Natural killer cell treated with Interleukin-12 subunit alpha and Interleukin-12 subunit beta and Interleukin-15 and Interleukin-18, amount 100 ng/mL, for 72 hours (primary cell): ENCODE results near the gene TUFM. TPM values are rescaled to one million over a fixed set of nuclear protein-coding genes. Genes with fewer than 3 reads are reported as not detected.
A peak's percentile ranks its signal among the peaks of the same experiment; 100 is the strongest.
"Not testable (repeated sequence)": the region's sequence is repeated elsewhere in the genome, so short reads cannot be mapped to it uniquely, and the experiment has no call there.

ENCODE experiments used
- ATAC-seq, 2 donors: fragments of 150-1000 bp; cut with Tn5 transposase in 1 of 2; sonication (Bioruptor Pico), chemical (Tn5 transposase) in 1 of 2; 2 replicates each; pipeline ENCODE4 v1.10.0; 2021
- DNase-seq: peaks from one replicate; pipeline ENCODE4 v3.0.0; 2022; ENCODE audit warnings: low spot score
- H3K27ac Mint-ChIP-seq, 2 donors: 1 replicate in 1 of 2; 2 replicates in 1 of 2; pipeline ENCODE4 v1.8.0; 2022; ENCODE audit warnings: mixed read lengths in 2 of 2, mild to moderate bottlenecking in 1 of 2, moderate library complexity in 1 of 2
- H3K27me3 Mint-ChIP-seq, 2 donors: 1 replicate in 1 of 2; 2 replicates in 1 of 2; pipeline ENCODE4 v1.8.0; 2022; ENCODE audit warnings: mixed read lengths in 2 of 2
- H3K36me3 Mint-ChIP-seq: one replicate; pipeline ENCODE4 v1.8.0; 2022; ENCODE audit warnings: mixed read lengths
- H3K4me1 Mint-ChIP-seq, 2 donors: 1 replicate in 1 of 2; 2 replicates in 1 of 2; pipeline ENCODE4 v1.8.0; 2022; ENCODE audit warnings: low read depth in 2 of 2, mixed read lengths in 2 of 2, mild to moderate bottlenecking in 1 of 2
- H3K4me3 Mint-ChIP-seq: one replicate; pipeline ENCODE4 v1.8.0; 2022; ENCODE audit warnings: mixed read lengths
- H3K9me3 Mint-ChIP-seq: 2 replicates; pipeline ENCODE4 v1.8.0; 2022; ENCODE audit warnings: mixed read lengths
- total RNA-seq, 2 donors: library from RNA; stranded (reverse); gene quantifications; one replicate each; pipeline ENCODE4 v1.2.3, GENCODE V29; 2022

Gene TUFM
- total RNA-seq = 100 to 1,000 TPM; 183 to 358 TPM

GRCh38 chr16:28846080-28846932, at the start of gene TUFM:
TSS of gene TUFM (minus strand) at chr16:28846348. CDS start at chr16:28846269, 79 bp downstream.
- Mint-ChIP-seq H3K4me1 (peaks cover 29 to 35% of the 10 kb centered on the region in 2 donors), H3K9me3 (no peaks in the 10 kb centered on the region), H3K4me3 (peak within 1 kb of the TSS; percentile 97), H3K36me3 (peaks cover 9% of the 10 kb centered on the region), H3K27me3 (no peaks in the 10 kb centered on the region), H3K27ac (peak within 1 kb of the TSS; percentile 98 to 99)
- ATAC-seq = peak; percentile 97 to 98
- peak; percentile 99 for DNase-seq

- H3K36me3 Mint-ChIP-seq = no peaks in the 10 kb centered on the region
- no peak overlapping the region for H3K27ac Mint-ChIP-seq
- peaks cover 15 to 17% of the 10 kb centered on the region in 2 donors for H3K4me1 Mint-ChIP-seq
- H3K27me3 Mint-ChIP-seq = no peaks in the 10 kb centered on the region
- H3K4me3 Mint-ChIP-seq = no peak overlapping the region
- DNase-seq = no peak
- no peak for ATAC-seq
- no peaks in the 10 kb centered on the region for H3K9me3 Mint-ChIP-seq
Observed at GRCh38 chr16:28895609-28896008, 49.5 kb upstream of the TUFM start.

GRCh38 chr16:28893291-28893690, 47.1 kb upstream of the TUFM start:
- H3K4me3 Mint-ChIP-seq = no peak overlapping the region
- ATAC-seq (no peak), DNase-seq (no peak)
- no peaks in the 10 kb centered on the region for H3K9me3 Mint-ChIP-seq
- peak overlapping the region; percentile 71 to 83 for H3K27ac Mint-ChIP-seq
- H3K4me1 Mint-ChIP-seq = peaks cover 15 to 17% of the 10 kb centered on the region in 2 donors
- no peaks in the 10 kb centered on the region for H3K27me3 Mint-ChIP-seq
- H3K36me3 Mint-ChIP-seq = no peaks in the 10 kb centered on the region

DNA sequence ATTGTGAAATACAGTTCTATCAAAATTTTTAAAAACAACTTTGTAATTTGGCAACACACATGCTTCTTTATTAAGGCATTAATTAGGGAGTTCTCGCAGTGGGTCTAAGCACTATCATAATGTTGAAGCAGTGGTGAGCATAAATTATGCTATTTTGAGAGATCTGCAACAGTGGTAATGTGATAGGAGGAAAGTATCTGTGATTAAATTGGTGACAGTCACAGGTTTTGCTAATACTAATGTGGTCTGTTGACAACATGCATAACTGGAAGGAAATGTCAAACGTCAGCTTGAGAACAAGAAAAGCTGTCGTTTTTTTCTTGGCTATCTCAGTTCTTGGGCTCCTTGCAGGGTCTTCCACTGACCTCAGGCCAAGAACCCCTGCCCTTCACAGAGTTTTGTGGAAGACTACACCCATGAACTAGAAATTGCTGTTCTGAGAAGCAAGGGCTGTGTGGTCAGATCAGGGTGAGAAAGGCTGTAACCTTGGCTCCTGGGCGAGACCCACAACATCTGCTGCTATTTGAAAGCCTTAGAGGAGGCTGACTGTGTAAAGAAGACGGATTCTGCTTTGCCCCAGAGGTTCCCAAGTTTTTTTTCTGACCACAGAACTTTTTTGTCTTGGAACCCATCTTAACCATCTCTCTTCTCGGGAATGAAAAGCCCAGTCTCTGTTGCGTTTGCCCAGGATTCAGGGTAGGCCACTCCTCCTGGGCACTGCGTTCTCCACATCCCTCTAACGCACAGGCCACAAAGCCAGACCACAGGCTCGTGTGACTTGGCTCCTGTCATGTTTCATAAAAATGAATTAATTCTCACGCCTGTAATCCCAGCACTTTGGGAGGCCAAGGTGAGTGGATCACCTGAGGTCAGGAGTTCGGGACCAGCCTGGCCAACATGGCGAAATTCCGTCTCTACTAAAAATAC, 46.1 kb upstream of the TUFM start:
- peak; percentile 58 to 65 for ATAC-seq
- H3K27me3 Mint-ChIP-seq = no peaks in the 10 kb centered on the region
- peaks cover 15 to 17% of the 10 kb centered on the region in 2 donors for H3K4me1 Mint-ChIP-seq
- no peaks in the 10 kb centered on the region for H3K9me3 Mint-ChIP-seq
- H3K4me3 Mint-ChIP-seq = peak overlapping the region; percentile 34
- H3K27ac Mint-ChIP-seq = peak overlapping the region; percentile 71 to 83
- DNase-seq = no peak
- no peaks in the 10 kb centered on the region for H3K36me3 Mint-ChIP-seq

- not testable (repeated sequence) for H3K9me3 Mint-ChIP-seq, H3K27ac Mint-ChIP-seq, H3K4me3 Mint-ChIP-seq, DNase-seq, ATAC-seq, H3K27me3 Mint-ChIP-seq, H3K36me3 Mint-ChIP-seq
- peaks cover 15 to 17% of the 10 kb centered on the region in 2 donors for H3K4me1 Mint-ChIP-seq
Observed at GRCh38 chr16:28890355-28890754, 44.2 kb upstream of the TUFM start.

GRCh38 chr16:28886945-28887344, 40.8 kb upstream of the TUFM start:
- Mint-ChIP-seq H3K4me1 (peaks cover 2 to 3% of the 10 kb centered on the region in 2 donors), H3K27ac (no peak overlapping the region), H3K9me3 (no peaks in the 10 kb centered on the region), H3K4me3 (no peak overlapping the region), H3K27me3 (no peaks in the 10 kb centered on the region), H3K36me3 (no peaks in the 10 kb centered on the region)
- DNase-seq = no peak
- no peak for ATAC-seq

DNA sequence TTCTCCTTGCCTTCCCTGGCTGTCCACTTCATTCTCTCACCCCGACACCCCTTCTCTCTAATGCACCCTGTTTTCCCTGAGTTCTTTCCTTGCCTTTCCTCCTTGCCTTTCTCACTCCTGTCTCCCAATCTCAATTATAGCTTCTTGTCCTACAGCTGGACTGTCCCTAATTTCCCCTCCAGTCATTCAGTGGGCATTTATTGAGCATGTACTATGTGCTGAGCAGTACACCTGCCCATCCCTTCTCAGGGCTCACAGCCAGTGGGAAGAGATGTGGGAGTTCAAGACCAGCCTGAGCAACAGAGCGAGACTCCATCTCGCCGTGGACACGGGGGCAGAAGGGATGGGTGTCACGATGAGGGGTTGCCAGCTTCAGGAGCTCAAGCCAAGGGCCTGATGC, 37.9 kb upstream of the TUFM start:
- Mint-ChIP-seq H3K27me3 (peaks cover 5 to 7% of the 10 kb centered on the region in 2 donors), H3K9me3 (no peaks in the 10 kb centered on the region), H3K4me3 (no peak overlapping the region), H3K36me3 (peaks cover 4% of the 10 kb centered on the region), H3K27ac (no peak overlapping the region), H3K4me1 (peaks cover 13 to 14% of the 10 kb centered on the region in 2 donors)
- DNase-seq (no peak), ATAC-seq (no peak)

GRCh38 chr16:28883221-28883996, 37.3 kb upstream of the TUFM start:
- Mint-ChIP-seq H3K4me3 (no peak overlapping the region), H3K27me3 (peaks cover 5 to 7% of the 10 kb centered on the region in 2 donors), H3K27ac (no peak overlapping the region), H3K36me3 (peaks cover 4% of the 10 kb centered on the region), H3K4me1 (peaks cover 13 to 21% of the 10 kb centered on the region in 2 donors), H3K9me3 (no peaks in the 10 kb centered on the region)
- ATAC-seq (no peak), DNase-seq (no peak)

GRCh38 chr16:28882551-28883160, 36.5 kb upstream of the TUFM start:
- Mint-ChIP-seq H3K27ac (no peak overlapping the region), H3K4me3 (no peak overlapping the region), H3K36me3 (peaks cover 4% of the 10 kb centered on the region), H3K27me3 (peaks cover 5 to 7% of the 10 kb centered on the region in 2 donors), H3K9me3 (no peaks in the 10 kb centered on the region), H3K4me1 (peaks cover 16 to 27% of the 10 kb centered on the region in 2 donors)
- ATAC-seq (no peak), DNase-seq (no peak)

GRCh38 chr16:28881565-28881964, 35.4 kb upstream of the TUFM start:
- not testable (repeated sequence) for H3K27me3 Mint-ChIP-seq
- peak overlapping the region in 1 of 2 donors; percentile 62 for H3K27ac Mint-ChIP-seq

DNA sequence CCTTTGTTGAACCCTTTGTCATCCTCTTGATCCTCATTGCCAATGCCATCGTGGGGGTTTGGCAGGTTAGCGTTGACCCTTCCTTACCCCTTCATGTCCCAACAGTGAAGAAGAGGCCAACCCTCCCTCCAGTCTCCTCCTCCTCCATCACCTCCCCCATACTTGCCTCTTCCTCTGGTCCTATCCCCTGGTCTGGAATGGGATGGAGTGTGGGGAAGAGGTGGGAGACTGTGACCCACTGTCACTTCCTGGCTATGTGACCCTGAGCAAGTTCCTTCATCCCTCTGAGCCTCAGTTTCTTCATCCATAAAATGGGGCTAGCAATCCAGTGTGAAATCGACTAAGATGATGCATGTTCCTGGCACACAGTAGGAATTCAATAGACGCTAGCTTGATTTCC, 34.8 kb upstream of the TUFM start:
- H3K9me3 Mint-ChIP-seq = no peaks in the 10 kb centered on the region
- H3K27me3 Mint-ChIP-seq = peaks cover 5 to 7% of the 10 kb centered on the region in 2 donors
- H3K4me1 Mint-ChIP-seq = peaks cover 21 to 27% of the 10 kb centered on the region in 2 donors
- peak overlapping the region; percentile 84 for H3K4me3 Mint-ChIP-seq
- peaks cover 4% of the 10 kb centered on the region for H3K36me3 Mint-ChIP-seq
- peak overlapping the region in 1 of 2 donors; percentile 62 for H3K27ac Mint-ChIP-seq
- ATAC-seq = no peak
- no peak for DNase-seq

More at GRCh38 chr16:28881565-28881964, 35.4 kb upstream of the TUFM start:
- H3K9me3 Mint-ChIP-seq, ATAC-seq, DNase-seq, H3K36me3 Mint-ChIP-seq: not testable (repeated sequence)
- H3K4me3 Mint-ChIP-seq = peak overlapping the region; percentile 84
- H3K4me1 Mint-ChIP-seq = peaks cover 21 to 27% of the 10 kb centered on the region in 2 donors

DNA sequence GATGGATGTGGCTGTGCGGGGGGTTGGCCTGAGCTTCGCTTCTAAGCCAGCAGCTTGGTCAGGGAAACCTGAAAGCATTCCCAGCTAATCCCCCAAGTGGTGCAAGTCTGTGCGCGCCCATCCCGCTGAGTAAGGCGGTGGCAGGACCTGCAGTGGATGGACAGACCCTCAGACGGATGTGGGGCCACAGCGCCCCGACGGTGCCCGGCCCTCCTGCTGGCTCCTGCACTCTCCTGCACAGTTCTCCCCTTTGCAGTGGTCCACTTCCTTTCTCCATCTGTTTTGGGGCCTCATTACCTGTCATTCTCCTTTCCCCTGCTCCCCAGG, 34.4 kb upstream of the TUFM start:
- Mint-ChIP-seq H3K9me3 (no peaks in the 10 kb centered on the region), H3K27ac (peak overlapping the region in 1 of 2 donors; percentile 62), H3K27me3 (peaks cover 5 to 7% of the 10 kb centered on the region in 2 donors), H3K4me3 (peak overlapping the region; percentile 84), H3K36me3 (peaks cover 4% of the 10 kb centered on the region), H3K4me1 (peaks cover 21 to 27% of the 10 kb centered on the region in 2 donors)
- DNase-seq (no peak), ATAC-seq (no peak)
